Measurements from ENCODE around the gene BCR.

DNA sequence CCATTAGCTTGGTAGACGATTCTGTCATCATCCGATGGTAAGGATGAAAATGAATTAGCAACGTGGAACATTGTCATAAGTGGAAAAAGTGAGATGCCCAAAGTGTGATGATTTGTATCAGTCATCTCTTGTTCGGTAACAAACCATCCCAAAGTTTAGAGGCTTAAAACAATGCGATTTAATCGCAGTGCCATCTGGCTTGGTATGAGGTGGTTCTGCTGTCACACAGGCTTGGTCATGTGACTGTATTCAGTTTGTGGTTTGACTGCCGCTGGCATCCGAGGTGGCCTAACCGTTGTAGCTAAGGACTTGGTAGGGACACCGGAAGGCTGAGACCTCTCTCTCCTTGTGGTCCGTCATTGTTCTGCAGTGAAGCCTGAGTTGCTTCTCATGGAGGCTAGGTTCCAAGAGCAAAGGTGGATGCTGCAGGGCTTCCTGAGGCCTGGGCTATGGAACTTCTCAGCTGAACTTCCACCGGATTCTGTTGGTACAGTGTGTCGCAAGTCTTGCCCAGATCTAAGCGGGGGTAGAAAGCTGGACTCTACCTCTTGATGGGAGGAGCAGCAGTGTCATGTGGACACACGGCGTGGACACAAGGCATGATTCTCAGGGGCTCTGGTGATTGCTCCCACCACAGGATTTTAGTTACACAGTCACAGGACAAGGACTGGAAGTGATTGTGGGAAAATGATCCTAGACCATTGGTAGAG, 36.3 kb downstream of the BCR start:
- TF ChIP-seq POLR2AphosphoS5 (IDR thresholded peaks at IDR 0.05) = no peak
- TF ChIP-seq CTCF (IDR thresholded peaks at IDR 0.05) = no peak
